Neural progenitor cell (in vitro differentiated cells): Measurements from ENCODE around the gene DNAJC15.

ENCODE experiments used
- CTCF ChIP-seq: fragments of 200-600 bp; sonication (generic); IDR thresholded peaks from 2 replicates; pipeline ENCODE4 v1.5.1; 2017; ENCODE audit warnings: antibody characterized with exemption, mild to moderate bottlenecking
- EZH2 ChIP-seq: fragments of 200-600 bp; sonication (generic); IDR thresholded peaks from 2 replicates; pipeline ENCODE4 v1.6.1; 2017; ENCODE audit warnings: antibody characterized with exemption, mild to moderate bottlenecking, moderate library complexity
- EZH2phosphoT487 ChIP-seq: fragments of 200-600 bp; sonication (generic); IDR thresholded peaks from 2 replicates; pipeline ENCODE4 v1.6.1; 2017; ENCODE audit warnings: antibody characterized with exemption

GRCh38 chr13:43080199-43080598, 56.8 kb downstream of the DNAJC15 start:
- TF ChIP-seq CTCF = no peak
- no peak for TF ChIP-seq EZH2phosphoT487
- no peak for TF ChIP-seq EZH2
